ENCODE results near the gene KCNN1. TPM values are rescaled to one million over a fixed set of nuclear protein-coding genes. Genes with fewer than 3 reads are reported as not detected.

Gene KCNN1
- total and polyA plus RNA-seq, 2 of the 4 experiments (the other 2 are of a cell fraction) = 0.09 TPM; not detected in 1

GRCh38 chr19:18017275-18018083, 50.6 kb downstream of the KCNN1 start:
- POLR2A ChIA-PET (ENCODE audit: unreplicated experiment) = no interaction called here
- H4K20me1 ChIP-seq (ENCODE audit: insufficient read depth, low read length) = no peaks in the 10 kb centered on the region
- no peak overlapping the region for H2AK5ac ChIP-seq (ENCODE audit: low read depth, low read length)
- BruUV-seq (replicated peaks) = no TSS peak
- H2BK120ac ChIP-seq (ENCODE audit: low read depth, low read length) = no peak overlapping the region
- DNase-seq (no peak), ATAC-seq (ENCODE audit: low read depth) (no peak)
- no peak overlapping the region for H3K4me3 ChIP-seq (ENCODE audit: insufficient read depth, low read depth, low read length)
- no peaks in the 10 kb centered on the region for H3K27me3 ChIP-seq (ENCODE audit: control insufficient read depth, insufficient read depth, low read length)
- peaks cover 0 to 6% of the 10 kb centered on the region in 2 experiments; a peak in 1 of 4 replicates for H3K79me1 ChIP-seq (ENCODE audit: low read depth in 1 of 2, low read length in 2 of 2)
- in situ Hi-C loops (cut with MboI; ENCODE audit: low sequenced_read_pairs) = loop anchor here (5.0 kb wide), 1 partner anchor 40 kb away; no protein-coding TSS in a partner anchor
- no peak overlapping the region for H3K27ac ChIP-seq (ENCODE audit: insufficient read depth, low read length)
- no peak overlapping the region for H3K56ac ChIP-seq (ENCODE audit: extremely low read depth, insufficient read depth, low read length)
- H3K4ac ChIP-seq (ENCODE audit: low read depth, low read length) = no peak overlapping the region
- dilution Hi-C loops (cut with HindIII; ENCODE audit: low sequenced_read_pairs, unreplicated experiment) = no loop called here
- peaks cover 17% of the 10 kb centered on the region for H3K9me1 ChIP-seq (ENCODE audit: insufficient read depth, low read length)
- peaks cover 17% of the 10 kb centered on the region for H3K4me1 ChIP-seq (ENCODE audit: control insufficient read depth, insufficient read depth, low read length)
- peaks cover 15% of the 10 kb centered on the region for H3K36me3 ChIP-seq (ENCODE audit: control insufficient read depth, insufficient read depth, low read length)
- no peak overlapping the region; the same call in 1 of the 2 replicates for H3K18ac ChIP-seq (ENCODE audit: low read depth, low read length)
- H3K9ac ChIP-seq (ENCODE audit: low read depth, low read length) = no peak overlapping the region
- H3K9me3 ChIP-seq (ENCODE audit: control insufficient read depth, insufficient read depth, low read length) = no peaks in the 10 kb centered on the region
- intact Hi-C loops (cut with micrococcal nuclease) = no loop called here
- H3K4me2 ChIP-seq (ENCODE audit: low read depth, low read length) = no peak overlapping the region
- no peak overlapping the region for H2BK20ac ChIP-seq (ENCODE audit: low read depth, low read length)
- H4K5ac ChIP-seq (ENCODE audit: low read depth, low read length) = no peak overlapping the region
- WGBS, 2 experiments (ENCODE audit: extremely low coverage in 2 of 2, insufficient read length in 1 of 2) = 60% methylated on average over 3 of the region's 15 CpGs; no CpG with 5 or more reads in 1 of the 2 experiments
- no peak overlapping the region for H3K14ac ChIP-seq (replicated peaks; ENCODE audit: low read depth, low read length)
- CTCF ChIA-PET = no interaction called here
- no peak overlapping the region for H2AK9ac ChIP-seq (replicated peaks; ENCODE audit: low read depth, low read length, poor library complexity)
- no peak overlapping the region for H2BK5ac ChIP-seq (ENCODE audit: low read depth, low read length, poor library complexity, severe bottlenecking)
- no peak overlapping the region for H4K91ac ChIP-seq (ENCODE audit: insufficient read depth, low read depth, low read length)
- H4K8ac ChIP-seq (ENCODE audit: low read depth in 2 of 2, low read length in 2 of 2) = no peak overlapping the region; a peak in 1 of 4 replicates
- no peak for TF ChIP-seq FOS (IDR thresholded peaks at IDR 0.05; ENCODE audit: low read depth, low read length)
- no peak for TF ChIP-seq RAD21 (IDR thresholded peaks at IDR 0.05; ENCODE audit: low read length)
- H3K23ac ChIP-seq (ENCODE audit: low read depth, low read length) = no peak overlapping the region
- peak overlapping the region; percentile 34; the same call in 1 of the 3 replicates for H2BK15ac ChIP-seq (ENCODE audit: low read depth, low read length)
- H2AFZ ChIP-seq (replicated peaks; ENCODE audit: low read length, poor library complexity) = no peak overlapping the region

Measured in IMR-90 (cell line).